ENCODE measurements around the gene KIF14.

- no peak for TF ChIP-seq CTCF (IDR thresholded peaks at IDR 0.05)
- no peak for TF ChIP-seq POLR2A (IDR thresholded peaks at IDR 0.05)
Observed at GRCh38 chr1:200642481-200642880, 21.9 kb upstream of the KIF14 start.
